ENCODE results near the gene TM4SF1. TPM values are rescaled to one million over a fixed set of nuclear protein-coding genes. Genes with fewer than 3 reads are reported as not detected.

The TM4SF1 gene
- total RNA-seq, 6 experiments from 2014 or later: 7.9 to 63.0 (median 47.5) TPM

DNA sequence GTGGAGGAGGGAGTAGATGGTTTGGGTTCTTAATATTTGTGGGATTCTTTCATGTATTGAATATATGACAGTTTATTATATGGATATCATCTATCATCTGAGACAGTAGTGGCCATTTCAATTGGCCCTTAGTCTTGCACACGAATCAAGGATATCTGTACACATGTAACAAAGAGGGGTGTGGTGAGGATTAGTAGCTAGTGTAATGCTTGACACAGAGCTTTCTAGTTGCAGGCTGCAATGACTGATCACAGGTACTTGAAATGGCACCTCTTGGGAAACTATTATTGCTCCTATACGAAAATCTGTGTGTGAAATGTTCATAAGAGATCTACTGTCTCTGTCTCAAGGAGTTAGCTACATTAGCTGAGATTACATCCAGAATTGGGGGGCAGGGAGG lies 12.8 kb downstream of the TM4SF1 start:
- ATAC-seq (no peak), DNase-seq (no peak)
- 85% methylated on average over 2 of the region's 2 CpGs for WGBS (ENCODE audit: insufficient coverage, low coverage, low lambda C conversion rate, missing lambda C conversion rate)
- intact Hi-C loops (cut with DNase I): no loop called here
- TF ChIP-seq POLR2A (IDR thresholded peaks at IDR 0.05): no peak
- TF ChIP-seq CTCF (IDR thresholded peaks at IDR 0.05): no peak
- Histone ChIP-seq H3K27me3 (no peaks in the 10 kb centered on the region), H3K36me3 (no peaks in the 10 kb centered on the region), H3K27ac (no peak overlapping the region), H3K4me1 (peaks cover 0 to 15% (median 0%) of the 10 kb centered on the region in 4 donors), H3K4me3 (no peak overlapping the region), H3K9me3 (no peaks in the 10 kb centered on the region)

GRCh38 chr3:149363053-149363452 lies 14.4 kb downstream of the TM4SF1 start:
- no peak for ATAC-seq
- 83% methylated on average over 2 of the region's 2 CpGs for WGBS (ENCODE audit: insufficient coverage, low coverage, low lambda C conversion rate, missing lambda C conversion rate)
- intact Hi-C loops (cut with DNase I): no loop called here

GRCh38 chr3:149362366-149362765 lies 15.1 kb downstream of the TM4SF1 start:
- WGBS (ENCODE audit: insufficient coverage, low coverage, low lambda C conversion rate, missing lambda C conversion rate): 76% methylated on average over 4 of the region's 5 CpGs

More at GRCh38 chr3:149363053-149363452, 14.4 kb downstream of the TM4SF1 start:
- Histone ChIP-seq H3K27ac (no peak overlapping the region), H3K4me3 (no peak overlapping the region), H3K36me3 (no peaks in the 10 kb centered on the region), H3K27me3 (no peaks in the 10 kb centered on the region), H3K9me3 (no peaks in the 10 kb centered on the region), H3K4me1 (no peaks in the 10 kb centered on the region)
- TF ChIP-seq CTCF (IDR thresholded peaks at IDR 0.05): no peak
- no peak for TF ChIP-seq POLR2A (IDR thresholded peaks at IDR 0.05)
- DNase-seq: no peak

DNA sequence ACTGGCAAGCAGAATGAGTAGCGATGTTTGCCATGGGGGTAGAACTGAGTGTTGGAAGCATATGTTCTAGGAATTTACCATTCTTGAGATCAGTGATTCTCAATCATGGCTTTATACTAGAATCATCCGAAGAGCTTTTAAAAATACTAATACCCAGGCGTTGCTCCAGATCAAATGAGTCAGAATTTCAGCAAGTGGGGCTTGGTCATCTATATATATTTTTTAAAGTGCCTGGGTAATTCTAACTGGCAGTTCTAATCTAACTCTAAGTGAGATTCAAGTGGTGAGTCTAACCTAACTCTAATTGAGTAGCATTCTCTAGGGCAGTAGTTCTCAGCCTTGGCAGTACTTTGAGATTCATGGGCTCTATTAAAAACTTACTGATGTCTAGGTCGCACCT lies 20.8 kb downstream of the TM4SF1 start:
- DNase-seq (no peak), ATAC-seq (no peak)
- no peaks in the 10 kb centered on the region for H3K9me3 ChIP-seq
- WGBS (ENCODE audit: insufficient coverage, low coverage, low lambda C conversion rate, missing lambda C conversion rate): 91% methylated on average over 3 of the region's 4 CpGs
- H3K27ac ChIP-seq: no peak overlapping the region
- no peak for TF ChIP-seq CTCF (IDR thresholded peaks at IDR 0.05)
- TF ChIP-seq POLR2A (IDR thresholded peaks at IDR 0.05): no peak
- no peaks in the 10 kb centered on the region for H3K27me3 ChIP-seq
- no peak overlapping the region for H3K4me3 ChIP-seq
- peaks cover 0 to 5% (median 0%) of the 10 kb centered on the region in 4 donors for H3K4me1 ChIP-seq
- H3K36me3 ChIP-seq: no peaks in the 10 kb centered on the region
- intact Hi-C loops (cut with DNase I): loop anchor here in 1 of 2 donors (10.0 kb wide), 1 partner anchor 128 kb away; no protein-coding TSS in a partner anchor

More at GRCh38 chr3:149362366-149362765, 15.1 kb downstream of the TM4SF1 start:
- intact Hi-C loops (cut with DNase I): no loop called here
- DNase-seq (no peak), ATAC-seq (no peak)
- H3K27me3 ChIP-seq: no peaks in the 10 kb centered on the region
- no peaks in the 10 kb centered on the region for H3K36me3 ChIP-seq
- H3K4me3 ChIP-seq: no peak overlapping the region
- H3K4me1 ChIP-seq: no peaks in the 10 kb centered on the region
- H3K27ac ChIP-seq: no peak overlapping the region
- H3K9me3 ChIP-seq: no peaks in the 10 kb centered on the region
- TF ChIP-seq POLR2A (IDR thresholded peaks at IDR 0.05): no peak

DNA sequence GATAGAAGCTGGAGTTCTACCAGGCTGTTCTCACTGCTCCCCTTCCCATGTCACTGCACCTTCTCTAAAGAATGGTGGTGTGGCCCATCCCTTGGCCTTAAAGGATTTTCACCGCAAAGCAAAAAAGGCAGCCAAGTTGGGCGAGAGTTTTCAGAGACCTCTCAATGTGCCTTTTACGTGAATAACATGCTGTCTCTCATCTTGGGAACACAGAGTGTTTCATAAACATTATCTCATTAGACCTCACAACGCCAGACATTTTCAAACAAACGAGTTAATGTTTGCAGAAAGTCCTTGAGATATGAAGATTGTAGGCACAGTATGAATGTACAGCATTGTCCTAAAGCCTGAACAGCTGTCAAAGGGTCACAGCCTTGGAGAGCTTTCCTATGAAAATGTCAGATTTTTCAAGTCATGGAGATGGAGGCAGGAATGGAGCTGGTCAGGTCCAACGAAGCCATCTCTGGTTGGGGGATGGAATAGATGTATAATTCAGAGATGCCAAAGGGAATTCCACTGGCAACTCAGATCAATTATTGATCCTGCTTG lies 21.3 kb downstream of the TM4SF1 start:
- no peaks in the 10 kb centered on the region for H3K27me3 ChIP-seq
- peaks cover 0 to 5% (median 0%) of the 10 kb centered on the region in 4 donors for H3K4me1 ChIP-seq
- no peak for ATAC-seq
- no peak for TF ChIP-seq CTCF (IDR thresholded peaks at IDR 0.05)
- no peak for TF ChIP-seq POLR2A (IDR thresholded peaks at IDR 0.05)
- 67% methylated on average over 6 of the region's 6 CpGs for WGBS (ENCODE audit: insufficient coverage, low coverage, low lambda C conversion rate, missing lambda C conversion rate)
- no peaks in the 10 kb centered on the region for H3K36me3 ChIP-seq
- no peaks in the 10 kb centered on the region for H3K9me3 ChIP-seq
- intact Hi-C loops (cut with DNase I): loop anchor here in 1 of 2 donors (10.0 kb wide), 1 partner anchor 129 kb away; no protein-coding TSS in a partner anchor
- no peak overlapping the region for H3K4me3 ChIP-seq
- no peak for DNase-seq
- H3K27ac ChIP-seq: no peak overlapping the region
